D721Med (cell line): ENCODE measurements around the gene HEY2.

ENCODE experiments used
- DNase-seq: peaks from one replicate; pipeline ENCODE4 v3.0.0; 2011; ENCODE audit warnings: low spot score; ENCODE audit not compliant: insufficient read length
- FAIRE-seq: peaks from 2 replicates; lab custom pipeline; 2011; peaks lifted over from hg19 to GRCh38; lab: Jason Lieb, UNC
- CTCF ChIP-seq: IDR thresholded peaks from 2 replicates; pipeline ENCODE4 v1.5.1; 2012; ENCODE audit warnings: mild to moderate bottlenecking, control low read depth; ENCODE audit not compliant: insufficient read depth; ENCODE audit errors: missing control alignments

HEY2 gene

GRCh38 chr6:125808591-125808990 lies 59.2 kb downstream of the HEY2 start:
- DNase-seq (no peak), FAIRE-seq (no peak)
- no peak for TF ChIP-seq CTCF

GRCh38 chr6:125809570-125810170 lies 60.2 kb downstream of the HEY2 start:
- DNase-seq (no peak), FAIRE-seq (no peak)
- no peak for TF ChIP-seq CTCF

- FAIRE-seq (no peak), DNase-seq (no peak)
Measured at GRCh38 chr6:125810445-125810844, 61.0 kb downstream of the HEY2 start.

More at GRCh38 chr6:125810445-125810844, 61.0 kb downstream of the HEY2 start:
- no peak for TF ChIP-seq CTCF
